Loucy (cell line): ENCODE measurements around the gene ARL4D.
"Not testable (repeated sequence)": the region's sequence is repeated elsewhere in the genome, so short reads cannot be mapped to it uniquely, and the experiment has no call there.

ENCODE experiments used
- H2AFZ ChIP-seq: fragments of 200-600 bp; sonication (generic); 2 replicates; pipeline ENCODE4 v1.6.0; 2016; ENCODE audit warnings: antibody characterized with exemption, mild to moderate bottlenecking, low read length, moderate library complexity
- H3F3A ChIP-seq: fragments of 200-600 bp; 2 replicates; pipeline ENCODE4 v1.6.0; 2016; ENCODE audit warnings: antibody characterized with exemption, low read depth, mild to moderate bottlenecking
- H3K27me3 ChIP-seq: fragments of 200-600 bp; sonication (generic); 2 replicates; pipeline ENCODE4 v1.6.1; 2014; ENCODE audit warnings: low read length, mild to moderate bottlenecking; ENCODE audit not compliant: insufficient read depth, poor library complexity, severe bottlenecking
- H3K36me3 ChIP-seq: fragments of 200-600 bp; sonication (generic); 2 replicates; pipeline ENCODE4 v1.6.1; 2016; ENCODE audit warnings: low read length; ENCODE audit not compliant: insufficient read depth
- H3K4me1 ChIP-seq: fragments of 200-600 bp; sonication (generic); 2 replicates; pipeline ENCODE4 v1.5.1; 2014; ENCODE audit warnings: low read length, mild to moderate bottlenecking; ENCODE audit not compliant: insufficient read depth, poor library complexity, severe bottlenecking
- H3K4me2 ChIP-seq: fragments of 200-600 bp; sonication (generic); 2 replicates; pipeline ENCODE4 v1.6.0; 2014; ENCODE audit warnings: antibody characterized with exemption, low read length, low read depth, mild to moderate bottlenecking; ENCODE audit not compliant: poor library complexity, severe bottlenecking
- H3K4me3 ChIP-seq: fragments of 200-600 bp; sonication (generic); 2 replicates; pipeline ENCODE4 v1.5.1; 2014; ENCODE audit warnings: low read length, mild to moderate bottlenecking, mixed read lengths; ENCODE audit not compliant: poor library complexity, severe bottlenecking
- H3K79me2 ChIP-seq: fragments of 200-600 bp; sonication (generic); 2 replicates; pipeline ENCODE4 v1.6.1; 2014; ENCODE audit warnings: low read length; ENCODE audit not compliant: insufficient read depth
- H3K9ac ChIP-seq: fragments of 200-600 bp; sonication (generic); 2 replicates; pipeline ENCODE4 v1.6.0; 2014; ENCODE audit warnings: mild to moderate bottlenecking, low read depth, low read length, moderate library complexity; ENCODE audit not compliant: poor library complexity, severe bottlenecking
- H3K9me2 ChIP-seq: fragments of 200-600 bp; sonication (generic); replicated peaks from 2 replicates; pipeline ENCODE4 v1.6.1; 2016; ENCODE audit warnings: low read depth, low read length, mixed read lengths
- H3K9me3 ChIP-seq: fragments of 200-600 bp; sonication (generic); 2 replicates; pipeline ENCODE4 v1.6.1; 2014; ENCODE audit warnings: mild to moderate bottlenecking, antibody characterized with exemption, low read length, low read depth; ENCODE audit not compliant: insufficient read depth
- H4K20me1 ChIP-seq: fragments of 200-600 bp; sonication (generic); 2 replicates; pipeline ENCODE4 v1.6.0; 2014; ENCODE audit warnings: antibody characterized with exemption, low read length, mild to moderate bottlenecking; ENCODE audit not compliant: insufficient read depth, poor library complexity, severe bottlenecking
- CTCF ChIP-seq: fragments of 200-600 bp; sonication (generic); conservative IDR thresholded peaks from 2 replicates; pipeline ENCODE4 v1.5.1; 2014; ENCODE audit warnings: mild to moderate bottlenecking, antibody characterized with exemption, low read length
- EZH2phosphoT487 ChIP-seq: fragments of 200-600 bp; IDR thresholded peaks from 2 replicates; pipeline ENCODE4 v1.6.1; 2018; ENCODE audit warnings: antibody characterized with exemption, mild to moderate bottlenecking, moderate library complexity, borderline replicate concordance

Gene ARL4D

GRCh38 chr17:43363181-43363925 is 35.4 kb upstream of the ARL4D start:
- H3K79me2 ChIP-seq, result peaks cover 10% of the 10 kb centered on the region; the same call in 1 of the 2 replicates

GRCh38 chr17:43363926-43364285 is 34.9 kb upstream of the ARL4D start:
- Histone ChIP-seq H3K79me2 (peaks cover 7% of the 10 kb centered on the region; the same call in 1 of the 2 replicates), H3K4me3 (no peak overlapping the region), H3K9ac (no peak overlapping the region), H3K4me2 (no peak overlapping the region), H3F3A (peaks cover 15% of the 10 kb centered on the region; the same call in 1 of the 2 replicates), H4K20me1 (no peaks in the 10 kb centered on the region), H3K36me3 (no peaks in the 10 kb centered on the region), H3K27me3 (no peaks in the 10 kb centered on the region), H3K4me1 (peaks cover 31% of the 10 kb centered on the region), H3K9me3 (no peaks in the 10 kb centered on the region), H3K9me2 (no peaks in the 10 kb centered on the region), H2AFZ (no peak overlapping the region)
- TF ChIP-seq CTCF (no peak), EZH2phosphoT487 (no peak)

More at GRCh38 chr17:43363181-43363925, 35.4 kb upstream of the ARL4D start:
- Histone ChIP-seq H3K4me3 (no peak overlapping the region), H3K36me3 (no peaks in the 10 kb centered on the region), H3K4me1 (peaks cover 35% of the 10 kb centered on the region), H3F3A (peaks cover 14% of the 10 kb centered on the region; the same call in 1 of the 2 replicates), H3K4me2 (no peak overlapping the region), H3K27me3 (no peaks in the 10 kb centered on the region), H4K20me1 (no peaks in the 10 kb centered on the region), H3K9ac (no peak overlapping the region), H3K9me2 (no peaks in the 10 kb centered on the region), H2AFZ (no peak overlapping the region), H3K9me3 (no peaks in the 10 kb centered on the region)
- TF ChIP-seq CTCF (no peak), EZH2phosphoT487 (no peak)

GRCh38 chr17:43365356-43365755 is 33.4 kb upstream of the ARL4D start:
- no peaks in the 10 kb centered on the region for H4K20me1 ChIP-seq
- H3K9me2 ChIP-seq, result no peaks in the 10 kb centered on the region
- H3K79me2 ChIP-seq, result peaks cover 4% of the 10 kb centered on the region; the same call in 1 of the 2 replicates
- H3F3A ChIP-seq, result peaks cover 14% of the 10 kb centered on the region; the same call in 1 of the 2 replicates
- no peak overlapping the region for H3K4me3 ChIP-seq
- H3K27me3 ChIP-seq, result no peaks in the 10 kb centered on the region
- H2AFZ ChIP-seq, result no peak overlapping the region
- H3K4me1 ChIP-seq, result peaks cover 26% of the 10 kb centered on the region
- no peak for TF ChIP-seq EZH2phosphoT487
- peak; percentile 43 for TF ChIP-seq CTCF
- H3K9me3 ChIP-seq, result no peaks in the 10 kb centered on the region
- H3K4me2 ChIP-seq, result no peak overlapping the region
- no peak overlapping the region for H3K9ac ChIP-seq
- H3K36me3 ChIP-seq, result no peaks in the 10 kb centered on the region

- H3K36me3 ChIP-seq, H3K4me2 ChIP-seq, H2AFZ ChIP-seq, H3K27me3 ChIP-seq, H3K4me3 ChIP-seq, H3K79me2 ChIP-seq, H4K20me1 ChIP-seq, H3K9me2 ChIP-seq, H3K9me3 ChIP-seq, H3K9ac ChIP-seq: not testable (repeated sequence)
- Histone ChIP-seq H3K4me1 (peaks cover 26% of the 10 kb centered on the region), H3F3A (0 out of 2 replicates have a peak, but pooled peaks cover 10% of the 10 kb centered on the region)
Observed at GRCh38 chr17:43365921-43366320, 32.9 kb upstream of the ARL4D start.
